Femur (tissue), 1 donor: ENCODE results near the gene HOXD3.

Source experiments
- DNase-seq: peaks from one replicate; pipeline ENCODE4 v3.0.0-alpha.2; 2017

Gene HOXD3

DNA sequence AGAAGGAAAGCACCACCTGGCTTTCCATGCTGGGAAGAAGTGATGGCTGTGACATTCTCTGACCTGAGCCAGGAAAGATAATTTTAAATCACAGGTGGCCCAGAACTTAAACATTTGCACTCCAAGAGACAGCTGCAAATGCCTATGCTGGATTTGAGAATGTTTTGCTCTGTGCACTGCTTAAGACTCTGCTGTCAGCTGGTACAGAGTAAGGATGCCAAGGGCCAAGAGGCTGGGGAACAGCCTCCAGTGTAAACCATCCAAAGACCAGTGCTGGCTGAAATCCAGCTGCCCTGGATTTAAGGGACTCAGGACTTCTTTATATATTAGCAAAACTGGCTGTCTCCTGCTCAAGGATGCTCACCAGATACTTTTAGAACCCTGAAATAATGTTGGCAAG lies 23.7 kb upstream of the HOXD3 start:
- DNase-seq, result no peak

DNA sequence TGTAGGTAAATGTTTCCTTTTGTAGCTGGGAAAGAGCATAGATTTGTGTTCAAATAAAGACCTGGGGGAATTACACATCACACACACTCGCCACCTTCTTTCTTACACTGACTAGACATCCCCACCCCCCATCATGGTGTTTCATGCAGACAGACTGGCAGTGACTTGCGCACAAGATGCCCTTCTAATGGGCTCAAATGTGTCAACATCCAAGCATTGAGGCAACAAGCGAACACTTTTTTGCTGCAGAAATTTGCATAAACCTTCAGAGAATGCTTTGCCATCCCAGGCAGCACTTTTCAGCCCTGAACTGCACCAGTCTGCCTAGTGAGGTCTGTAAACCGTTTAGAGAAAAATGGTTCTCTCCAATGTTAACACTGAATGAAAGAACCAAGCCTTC lies 23.1 kb upstream of the HOXD3 start:
- DNase-seq, result no peak

DNA sequence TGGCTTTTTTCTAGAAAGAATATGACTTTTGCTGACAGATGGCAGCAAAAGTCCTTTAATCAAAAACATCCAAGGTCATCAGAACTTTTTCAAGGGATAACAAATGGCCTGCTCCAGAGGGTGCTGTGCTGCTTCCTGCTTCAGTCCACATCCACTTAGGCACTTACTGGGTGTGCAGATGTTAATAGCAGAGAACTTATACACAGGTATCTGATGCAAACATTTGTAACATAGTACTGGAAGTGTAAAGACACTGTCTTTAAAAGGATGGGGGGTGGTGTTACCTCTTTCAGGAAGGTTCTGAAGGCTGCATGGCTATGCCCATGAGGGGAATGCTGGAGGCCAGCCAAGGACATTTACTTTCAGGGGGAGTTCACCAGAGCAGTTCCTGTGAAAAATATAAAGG lies 22.1 kb upstream of the HOXD3 start:
- DNase-seq, result no peak

DNA sequence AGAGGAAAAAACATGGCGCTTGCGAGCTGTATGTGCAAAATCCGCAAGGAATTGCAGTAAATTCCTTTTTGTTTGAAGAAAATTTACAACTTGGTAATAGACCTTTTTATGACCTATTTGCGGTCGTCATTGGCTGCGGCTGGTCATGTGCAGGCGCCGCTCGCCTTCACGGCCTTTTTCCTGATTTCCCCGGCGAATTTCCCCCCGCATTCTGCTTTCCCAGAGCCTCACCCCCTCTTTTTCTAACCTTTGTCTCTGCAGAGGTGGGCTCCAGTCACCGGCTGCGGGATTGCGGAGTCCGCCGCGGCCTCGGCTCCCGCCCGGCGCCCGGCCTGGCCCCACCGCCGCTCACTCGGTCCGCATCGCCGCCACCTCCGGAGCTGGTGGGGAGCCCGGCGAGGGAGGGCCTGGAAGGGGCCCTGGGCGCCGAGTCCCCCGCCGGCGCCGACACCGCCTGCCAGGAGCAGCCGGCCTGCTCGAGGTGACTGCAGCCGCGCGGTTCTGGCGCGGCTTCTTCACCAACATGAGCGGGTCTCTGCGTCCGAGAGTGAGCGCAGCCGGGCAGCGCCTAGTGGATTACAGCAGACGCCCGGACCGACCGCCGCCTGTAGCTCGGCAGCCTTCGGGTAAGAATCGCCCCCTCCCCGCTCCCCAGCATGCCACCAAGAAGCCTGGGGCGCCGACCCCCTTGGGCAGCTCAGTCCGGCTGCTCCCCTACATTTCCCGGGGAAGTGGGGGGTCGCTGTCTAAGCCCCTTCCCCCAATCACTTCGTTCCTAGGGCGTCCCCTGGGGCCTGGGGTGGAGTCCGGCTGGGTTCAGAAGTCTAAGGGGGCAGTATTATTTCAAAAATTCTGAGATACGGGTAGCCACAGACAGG lies 20.5 kb upstream of the HOXD3 start:
- peak; percentile 74 for DNase-seq

DNA sequence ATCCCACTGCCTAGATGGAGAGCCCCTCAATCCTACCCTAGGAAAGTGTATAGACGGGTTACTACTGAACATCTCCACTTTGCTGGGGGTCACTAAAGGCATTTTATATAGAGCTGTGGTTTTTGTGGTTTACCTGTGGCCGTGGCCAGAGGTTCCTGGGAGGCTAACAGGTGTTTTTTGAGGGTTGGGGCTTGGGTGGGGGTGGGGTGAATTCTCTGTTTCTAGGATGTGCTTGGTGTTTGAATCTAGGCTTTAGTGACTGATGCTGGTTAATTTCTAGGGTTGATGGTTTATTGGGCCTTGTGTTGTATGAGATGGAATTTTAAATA lies 19.9 kb upstream of the HOXD3 start:
- DNase-seq, result no peak

GRCh38 chr2:176137906-176138305 lies 19.2 kb upstream of the HOXD3 start:
- no peak for DNase-seq

GRCh38 chr2:176138526-176138922 lies 18.6 kb upstream of the HOXD3 start:
- DNase-seq, result peak; percentile 28

- no peak for DNase-seq
These were observed 18.0 kb upstream of the HOXD3 start for GRCh38 chr2:176138923-176139660.

GRCh38 chr2:176139661-176140512 lies 17.2 kb upstream of the HOXD3 start:
- peak; percentile 87 for DNase-seq

GRCh38 chr2:176140513-176141317 lies 16.4 kb upstream of the HOXD3 start:
- peak; percentile 92 for DNase-seq

DNA sequence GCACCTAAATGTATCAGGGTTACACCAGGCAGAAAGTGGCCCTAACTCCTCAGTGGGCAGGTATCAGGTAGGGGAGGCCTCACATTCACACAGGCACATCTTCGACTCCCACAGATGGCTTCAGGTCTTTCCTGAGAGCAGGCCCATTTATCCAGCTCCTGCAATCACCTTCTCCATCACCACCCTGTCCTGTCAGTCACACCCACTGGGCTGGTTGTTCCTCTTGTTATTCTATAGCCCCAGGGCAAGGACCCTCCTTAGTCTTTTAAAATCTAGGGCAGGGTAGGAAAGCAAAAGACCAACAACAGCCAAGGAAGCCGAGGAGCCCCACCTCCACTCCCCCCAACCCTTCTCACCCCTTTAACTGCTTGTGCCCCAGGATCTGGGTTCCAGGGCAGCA lies 14.8 kb upstream of the HOXD3 start:
- DNase-seq, result no peak

GRCh38 chr2:176145085-176145969 lies 11.8 kb upstream of the HOXD3 start:
- no peak for DNase-seq

GRCh38 chr2:176146101-176146500 lies 11.0 kb upstream of the HOXD3 start:
- DNase-seq, result no peak

DNA sequence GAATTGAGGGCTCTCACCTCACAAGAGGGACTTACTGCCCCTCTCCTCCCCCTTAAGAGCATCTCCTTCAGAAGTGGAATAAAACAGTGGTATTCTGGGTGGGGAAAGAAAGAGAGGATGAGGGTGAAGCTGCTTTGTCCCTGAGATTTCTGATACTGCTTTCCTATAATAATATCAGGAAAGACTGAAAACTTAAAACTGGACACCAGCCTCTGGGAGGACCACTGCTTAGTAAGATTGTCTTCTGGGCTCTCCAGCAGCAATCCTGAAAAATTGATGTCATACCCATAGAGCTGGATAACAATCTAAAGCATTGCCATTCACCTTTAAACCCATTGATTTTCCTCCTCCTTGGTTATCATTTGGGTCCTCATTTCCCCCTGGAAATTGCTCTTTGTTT lies 10.5 kb upstream of the HOXD3 start:
- no peak for DNase-seq

- no peak for DNase-seq
These were observed 9.8 kb upstream of the HOXD3 start for GRCh38 chr2:176147210-176147799.

DNA sequence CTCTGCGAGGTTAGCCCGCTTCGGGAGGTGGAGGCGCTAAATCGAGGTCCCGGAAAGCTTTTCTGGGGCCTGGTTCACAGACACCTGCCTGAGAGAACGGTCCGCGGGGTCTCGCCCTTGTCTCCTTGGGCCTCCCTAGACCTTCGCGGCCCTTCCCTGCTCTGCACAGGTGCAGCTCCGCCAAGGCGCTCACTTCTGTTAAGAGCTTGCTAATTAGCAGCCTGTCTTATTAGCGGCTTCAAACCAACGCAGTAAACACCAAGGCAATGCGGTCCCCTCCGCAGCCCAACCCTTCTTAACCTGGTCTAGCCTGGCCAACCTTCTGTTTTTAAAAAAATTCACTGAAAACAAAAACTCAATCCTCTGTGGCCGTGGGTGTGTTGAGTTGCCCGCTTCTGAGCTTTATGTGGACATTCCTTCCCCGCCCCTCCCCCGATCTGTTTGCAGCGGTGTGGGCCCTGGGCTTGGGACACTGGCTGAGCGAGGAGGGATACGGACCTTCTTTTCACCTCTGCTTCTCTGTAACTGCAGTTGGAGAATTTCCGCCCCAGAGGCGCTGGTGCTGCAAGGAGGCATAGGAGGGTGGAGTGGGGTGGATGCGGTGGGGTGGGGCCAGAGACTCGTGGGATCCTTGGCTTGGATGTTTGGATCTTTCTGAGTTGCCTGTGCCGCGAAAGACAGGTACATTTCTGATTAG lies 9.2 kb upstream of the HOXD3 start:
- no peak for DNase-seq

GRCh38 chr2:176148751-176149421 lies 8.2 kb upstream of the HOXD3 start:
- DNase-seq, result no peak

- no peak for DNase-seq
These were observed 7.6 kb upstream of the HOXD3 start for GRCh38 chr2:176149481-176149938.

DNA sequence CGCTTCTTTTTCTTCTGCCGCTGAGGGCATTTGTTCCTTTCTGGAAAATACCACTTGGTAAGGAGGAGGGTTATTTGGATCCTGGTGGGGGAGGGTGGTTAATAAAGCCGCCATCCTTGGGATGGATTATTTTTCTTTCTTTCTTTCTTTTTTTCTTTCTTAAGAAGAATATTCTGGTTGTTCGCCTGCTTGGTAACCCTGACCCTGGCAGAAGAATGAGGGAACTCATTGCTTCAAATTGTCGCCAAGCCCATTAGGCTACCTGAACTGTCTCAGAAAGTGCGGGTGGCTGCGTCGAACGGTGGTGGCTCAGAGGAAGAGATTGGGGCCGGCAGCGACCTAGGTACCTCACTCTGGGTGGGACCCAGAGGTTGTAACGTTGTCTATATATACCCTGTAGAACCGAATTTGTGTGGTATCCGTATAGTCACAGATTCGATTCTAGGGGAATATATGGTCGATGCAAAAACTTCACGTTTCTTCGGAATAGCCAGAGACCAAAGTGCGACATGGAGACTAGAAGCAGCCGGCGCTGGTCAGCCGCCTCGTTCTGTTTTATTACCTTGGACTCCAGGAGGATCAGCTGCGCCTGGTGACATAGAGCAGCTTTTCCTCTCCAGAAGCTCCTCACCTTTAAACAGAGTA lies 7.0 kb upstream of the HOXD3 start:
- no peak for DNase-seq
